ENCODE measurements around the gene CCDC170.
A peak's percentile ranks its signal among the peaks of the same experiment; 100 is the strongest.

- no peak for TF ChIP-seq SP1 (IDR thresholded peaks at IDR 0.05; ENCODE audit: low read depth, low read length)
- TF ChIP-seq TAF1 (IDR thresholded peaks at IDR 0.05; ENCODE audit: low read depth, low read length), result no peak
- no peak for TF ChIP-seq EGR1 (IDR thresholded peaks at IDR 0.05; ENCODE audit: borderline replicate concordance, low read depth, low read length)
- peak in 1 of 3 experiments; percentile 10; a peak in 1 of 4 replicates for TF ChIP-seq CTCF (IDR thresholded peaks at IDR 0.05; ENCODE audit: control extremely low read depth in 1 of 3, insufficient read depth in 1 of 3, low read depth in 1 of 3, low read length in 3 of 3)
- no peak for TF ChIP-seq CEBPB (IDR thresholded peaks at IDR 0.05; ENCODE audit: low read depth, low read length)
Measured at GRCh38 chr6:151624481-151624880, 130.7 kb downstream of the CCDC170 start.
